ENCODE results near the gene ABCD3. TPM values are rescaled to one million over a fixed set of nuclear protein-coding genes. Genes with fewer than 3 reads are reported as not detected.
A peak's percentile ranks its signal among the peaks of the same experiment; 100 is the strongest.

The ABCD3 gene
- polyA plus RNA-seq, 3 donors = 7.8 to 24.9 (median 21.0) TPM

DNA sequence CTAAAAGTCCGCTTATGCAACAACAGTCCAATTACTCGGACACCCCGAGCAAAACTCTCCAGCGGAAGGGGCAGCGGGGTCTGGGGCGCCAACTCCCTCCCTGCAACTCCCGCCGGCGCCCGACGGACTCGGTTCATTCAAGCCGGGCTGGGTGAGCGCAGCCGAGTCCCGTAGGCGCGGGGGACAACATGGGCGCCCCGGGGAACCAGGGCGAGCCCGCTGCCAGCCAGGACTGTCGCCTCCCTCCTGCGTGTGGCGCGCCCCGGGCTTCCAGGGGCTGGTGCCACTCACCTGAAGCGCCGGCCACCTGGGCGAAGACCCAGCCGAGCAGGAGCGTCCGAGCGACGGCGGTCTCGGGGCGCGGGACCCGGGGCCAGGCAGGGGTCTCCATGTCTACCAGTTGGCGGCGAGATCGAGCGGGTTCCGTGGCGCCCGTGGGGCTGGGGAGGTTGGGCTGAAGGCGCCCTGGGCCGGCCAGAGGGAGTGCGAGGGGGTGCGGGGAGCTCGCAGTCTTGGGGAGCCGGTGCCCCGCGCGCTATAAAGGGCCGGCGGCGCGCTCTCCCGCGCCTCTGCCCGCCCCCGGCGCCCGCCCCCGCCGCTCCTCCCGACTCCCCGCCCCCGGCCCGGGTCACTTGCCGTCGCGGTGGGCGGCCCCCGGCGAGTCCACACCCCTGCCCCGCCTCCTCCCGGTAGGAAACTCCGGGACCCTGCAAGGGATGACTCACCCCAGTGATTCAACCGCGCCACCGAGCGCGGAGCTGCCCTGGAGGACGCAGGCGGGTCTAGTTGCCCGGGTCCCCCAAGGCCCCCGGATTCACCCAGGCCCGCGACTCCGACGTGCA lies 123.3 kb downstream of the ABCD3 start, which contains the start of gene F3:
Gene F3, minus strand, starts transcription at position 514 of the 842 bp plus-strand sequence. Its CDS starts 123 bp downstream, at position 391.
- WGBS (ENCODE audit: insufficient coverage) = under 1% methylated on average over 80 of the region's 94 CpGs

More for the DNA sequence above, 123.3 kb downstream of the ABCD3 start, which contains the start of gene F3:
- Mint-ChIP-seq H3K27me3 (ENCODE audit: low read depth in 3 of 3) (peaks cover 0 to 13% (median 5%) of the 10 kb centered on the region in 3 donors), H3K36me3 (peaks cover 8 to 16% of the 10 kb centered on the region in 2 donors), H3K9me3 (peaks cover 0 to 7% (median 0%) of the 10 kb centered on the region in 7 donors), H3K4me3 (peak within 1 kb of the TSS; percentile 90 to 95), H3K27ac (peak within 1 kb of the TSS; percentile 80 to 95 (median 92)), H3K4me1 (peaks cover 41% of the 10 kb centered on the region)
- H2AFZ ChIP-seq (ENCODE audit: insufficient read depth, low read depth, low read length, poor library complexity, severe bottlenecking) = peak within 1 kb of the TSS; percentile 92
- H3K9ac ChIP-seq (ENCODE audit: insufficient read depth, low read length, poor library complexity, severe bottlenecking) = peak within 1 kb of the TSS; percentile 83
- H3K79me2 ChIP-seq (ENCODE audit: insufficient read depth, low read length) = peaks cover 11% of the 10 kb centered on the region
- DNase-seq = peak; percentile 82 to 96 (median 88)
- peak within 1 kb of the TSS; percentile 91 for H3K4me2 ChIP-seq (replicated peaks; ENCODE audit: extremely low read depth, low read length, poor library complexity, severe bottlenecking)
- H3K9me3 ChIP-seq (replicated peaks in 1 of 2; ENCODE audit: control insufficient read depth in 1 of 2, insufficient read depth in 1 of 2, low read length in 2 of 2) = no peaks in the 10 kb centered on the region
- TF ChIP-seq, protein P1, sequence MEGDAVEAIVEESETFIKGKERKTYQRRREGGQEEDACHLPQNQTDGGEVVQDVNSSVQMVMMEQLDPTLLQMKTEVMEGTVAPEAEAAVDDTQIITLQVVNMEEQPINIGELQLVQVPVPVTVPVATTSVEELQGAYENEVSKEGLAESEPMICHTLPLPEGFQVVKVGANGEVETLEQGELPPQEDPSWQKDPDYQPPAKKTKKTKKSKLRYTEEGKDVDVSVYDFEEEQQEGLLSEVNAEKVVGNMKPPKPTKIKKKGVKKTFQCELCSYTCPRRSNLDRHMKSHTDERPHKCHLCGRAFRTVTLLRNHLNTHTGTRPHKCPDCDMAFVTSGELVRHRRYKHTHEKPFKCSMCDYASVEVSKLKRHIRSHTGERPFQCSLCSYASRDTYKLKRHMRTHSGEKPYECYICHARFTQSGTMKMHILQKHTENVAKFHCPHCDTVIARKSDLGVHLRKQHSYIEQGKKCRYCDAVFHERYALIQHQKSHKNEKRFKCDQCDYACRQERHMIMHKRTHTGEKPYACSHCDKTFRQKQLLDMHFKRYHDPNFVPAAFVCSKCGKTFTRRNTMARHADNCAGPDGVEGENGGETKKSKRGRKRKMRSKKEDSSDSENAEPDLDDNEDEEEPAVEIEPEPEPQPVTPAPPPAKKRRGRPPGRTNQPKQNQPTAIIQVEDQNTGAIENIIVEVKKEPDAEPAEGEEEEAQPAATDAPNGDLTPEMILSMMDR (IDR thresholded peaks at IDR 0.05) = no peak
- intact Hi-C loops (cut with micrococcal nuclease) = loop anchor here (5.0 to 10.0 kb wide), 3 partner anchors 53 to 251 kb away; no protein-coding TSS in a partner anchor
- peak within 1 kb of the TSS in 1 of 2 donors; percentile 81 for H3K27ac ChIP-seq (ENCODE audit: low read depth in 1 of 2, low read length in 2 of 2)
- peaks cover 3 to 7% of the 10 kb centered on the region in 2 donors for H3K27me3 ChIP-seq (ENCODE audit: control insufficient read depth in 2 of 2, insufficient read depth in 2 of 2, low read length in 2 of 2)
- H3K4me3 ChIP-seq (replicated peaks in 1 of 3; ENCODE audit: low read depth in 2 of 3, low read length in 3 of 3) = peak within 1 kb of the TSS; percentile 72 to 89 (median 83)
- peaks cover 23 to 37% of the 10 kb centered on the region in 2 donors for H3K4me1 ChIP-seq (ENCODE audit: control insufficient read depth in 1 of 2, insufficient read depth in 2 of 2, low read length in 2 of 2)
- H3K36me3 ChIP-seq (replicated peaks in 1 of 2; ENCODE audit: control insufficient read depth in 1 of 2, insufficient read depth in 2 of 2, low read length in 2 of 2) = no peaks in the 10 kb centered on the region
- H4K20me1 ChIP-seq (ENCODE audit: insufficient read depth, low read length) = no peaks in the 10 kb centered on the region
